T47D (cell line): ENCODE data around the gene SCYL1.

Source experiments
- DNase-seq, 2 experiments: peaks; one replicate each; pipeline versions ENCODE4 v3.0.0 to v3.0.0-alpha.2; 2011 to 2012; ENCODE audit warnings: low read depth in 1 of 2, low spot score in 1 of 2
- JUND ChIP-seq: IDR thresholded peaks from 2 replicates; pipeline ENCODE4 v1.6.1; 2012; ENCODE audit warnings: low read depth
- in situ Hi-C: cut with HindIII; loops from 2 replicates; pipeline ENCODE4 v1.10.0; 2016; ENCODE audit warnings: low sequenced_read_pairs, low pct_unique_long_range_greater_than_20kb

Gene SCYL1

DNA sequence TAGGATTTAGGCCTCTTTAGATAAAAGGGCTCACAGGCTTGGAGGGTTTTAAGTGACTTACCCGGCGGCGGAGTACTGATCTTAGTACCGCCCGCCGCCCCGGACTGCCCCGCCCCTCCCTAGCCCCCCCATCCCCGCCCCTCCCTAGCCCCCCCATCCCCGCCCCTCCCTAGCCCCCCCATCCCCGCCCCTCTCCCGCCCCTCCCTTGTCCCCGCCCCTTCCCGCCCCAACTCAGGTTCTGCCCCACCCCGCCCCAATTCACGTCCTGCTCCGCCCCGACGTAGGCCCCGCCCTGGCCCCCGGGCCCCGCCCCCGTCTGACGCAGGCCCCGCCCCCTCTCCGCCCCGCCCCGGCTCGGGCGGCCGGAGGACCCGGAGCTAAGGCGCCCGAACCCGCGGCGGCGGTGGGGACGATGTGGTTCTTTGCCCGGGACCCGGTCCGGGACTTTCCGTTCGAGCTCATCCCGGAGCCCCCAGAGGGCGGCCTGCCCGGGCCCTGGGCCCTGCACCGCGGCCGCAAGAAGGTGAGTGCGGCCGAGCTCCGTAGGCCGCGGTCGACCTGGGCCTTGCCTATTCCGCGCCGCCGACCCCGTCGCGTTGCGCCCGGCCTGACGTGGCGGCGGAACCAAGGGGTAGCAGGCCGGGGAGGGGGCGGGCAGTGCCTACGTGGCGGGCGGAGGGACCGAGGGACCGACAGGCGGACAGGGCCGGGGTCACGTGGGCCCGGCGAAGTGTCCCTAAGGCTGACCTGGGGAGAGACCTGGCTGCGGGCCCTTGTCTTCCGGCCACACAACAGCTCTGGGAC is at the start of gene SCYL1:
Gene SCYL1 (plus strand): TSS at position 343 of the 805 bp plus-strand sequence. CDS start 71 bp downstream, at position 414.
- DNase-seq = peak; percentile 83 to 90
- no peak for TF ChIP-seq JUND
- in situ Hi-C loops = no loop called here

- in situ Hi-C loops = no loop called here
- no peak for TF ChIP-seq JUND
- no peak for DNase-seq
These were observed 48.2 kb upstream of the SCYL1 start for GRCh38 chr11:65476632-65477148.

GRCh38 chr11:65477149-65477965 is 47.5 kb upstream of the SCYL1 start:
- peak; percentile 75; the same call in 1 of the 2 replicates for TF ChIP-seq JUND
- in situ Hi-C loops = no loop called here
- peak; percentile 98 to 99 for DNase-seq

GRCh38 chr11:65478388-65479183 is 46.3 kb upstream of the SCYL1 start:
- no peak for TF ChIP-seq JUND
- no peak for DNase-seq
- in situ Hi-C loops = no loop called here

DNA sequence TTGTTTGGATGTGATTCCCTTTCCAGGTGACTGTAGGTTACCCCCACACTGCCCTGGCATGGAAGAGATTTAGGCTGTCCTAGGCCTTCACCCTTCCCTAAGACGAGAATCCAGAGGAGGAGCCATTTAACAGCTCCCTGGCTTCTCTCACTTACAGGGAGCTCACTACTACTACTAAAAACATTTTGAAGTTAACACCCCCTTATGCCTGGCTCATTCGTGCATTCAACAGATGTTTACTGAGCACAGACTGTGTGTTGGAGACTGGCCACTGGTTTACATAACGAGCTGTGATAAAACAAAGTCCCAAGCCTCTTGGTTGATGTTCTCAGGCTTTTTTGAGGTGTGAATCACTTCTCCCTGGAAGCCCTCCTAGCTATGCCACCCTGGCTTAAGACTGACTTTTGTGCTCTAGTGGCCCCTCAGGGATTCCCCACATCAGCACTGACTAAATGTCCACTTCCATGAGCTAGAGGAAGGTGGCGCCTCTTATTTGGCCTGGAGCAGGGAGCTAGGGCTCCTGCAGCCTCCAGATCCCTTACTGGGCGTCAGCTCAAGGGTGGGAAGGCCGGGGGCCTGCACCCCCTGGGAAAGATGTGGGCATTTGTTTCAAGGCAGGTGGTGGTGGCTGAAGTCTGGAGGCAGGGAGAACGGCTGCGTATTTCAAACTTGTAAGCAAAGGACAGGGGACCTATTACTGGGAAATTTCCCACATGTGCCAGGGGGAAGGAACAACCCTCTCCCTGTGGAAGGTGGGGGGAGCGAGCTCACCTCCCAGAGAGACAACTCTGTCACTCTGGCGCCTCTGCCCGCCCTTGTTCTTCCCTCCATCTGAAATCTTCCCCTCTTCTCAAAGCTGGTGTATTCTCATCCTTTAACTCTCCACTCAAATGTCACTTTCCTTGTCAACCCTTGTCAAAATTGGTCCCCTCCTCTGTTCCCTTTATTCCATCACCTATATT is 45.4 kb upstream of the SCYL1 start:
- peak in 1 of 2 experiments; percentile 84 for DNase-seq
- in situ Hi-C loops = no loop called here
- TF ChIP-seq JUND = no peak

GRCh38 chr11:65482306-65482850 is 42.5 kb upstream of the SCYL1 start:
- DNase-seq = no peak
- in situ Hi-C loops = no loop called here
- TF ChIP-seq JUND = no peak

DNA sequence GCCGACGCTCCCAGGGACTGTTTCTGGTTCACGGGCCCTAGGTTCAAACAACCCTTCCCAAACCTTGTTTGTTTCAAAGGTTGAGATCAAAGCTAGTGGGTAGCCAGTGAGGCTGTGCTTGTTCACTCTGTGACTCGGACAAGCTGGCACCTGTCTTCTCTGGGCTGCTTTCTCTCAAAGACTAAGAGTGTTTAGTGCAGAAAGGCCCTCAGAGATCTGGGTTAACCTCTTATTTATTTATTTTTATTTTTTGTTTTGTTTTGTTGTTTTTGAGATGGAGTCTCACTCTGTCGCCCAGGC is 39.0 kb upstream of the SCYL1 start:
- TF ChIP-seq JUND = no peak
- DNase-seq = no peak
- in situ Hi-C loops = no loop called here

DNA sequence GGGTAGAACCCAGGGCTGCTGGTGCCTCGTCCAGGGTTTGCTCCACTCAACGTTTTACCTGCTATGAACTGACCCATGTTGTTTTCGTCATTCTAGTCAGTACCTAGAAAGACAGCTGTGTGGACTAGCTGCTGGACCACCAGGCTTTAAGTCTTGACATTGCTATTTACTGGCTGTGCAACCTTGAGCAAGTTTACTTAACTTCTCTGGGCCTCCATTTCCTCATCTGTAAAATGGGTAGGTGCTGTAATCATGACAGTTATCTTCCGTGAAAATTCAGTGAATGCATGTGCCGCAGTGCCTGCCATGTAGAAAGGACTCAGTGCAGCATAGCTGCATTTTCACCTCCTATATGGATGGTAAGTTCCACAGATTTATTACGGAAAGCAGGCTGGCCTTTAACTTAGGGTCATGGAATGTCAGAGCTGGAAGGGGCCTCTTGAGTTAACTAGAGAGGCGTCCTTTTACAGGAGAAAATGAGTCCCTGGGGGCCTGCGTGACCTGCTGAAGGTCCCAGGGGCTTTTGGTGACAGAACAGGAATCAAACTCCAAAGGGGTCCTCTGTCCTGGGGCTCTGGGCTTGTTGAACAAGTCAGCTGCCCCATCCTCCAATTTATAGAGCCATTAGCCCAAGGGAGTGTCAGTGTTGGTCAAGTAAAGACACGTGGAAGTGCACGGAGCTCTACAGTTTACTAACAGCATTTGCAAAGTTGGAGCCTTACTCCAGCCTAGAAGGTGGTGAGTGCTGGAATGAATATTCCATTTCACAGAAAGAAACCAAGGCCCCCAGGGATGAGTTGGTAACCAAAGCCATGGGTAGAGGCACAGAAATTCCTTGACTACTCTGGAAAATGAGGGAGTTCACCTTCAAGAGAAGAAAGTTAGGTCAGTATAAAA is 38.1 kb upstream of the SCYL1 start:
- no peak for TF ChIP-seq JUND
- in situ Hi-C loops = no loop called here
- DNase-seq = no peak

GRCh38 chr11:65487467-65488272 is 37.2 kb upstream of the SCYL1 start:
- DNase-seq = peak; percentile 96 to 100
- no peak; the same call in 1 of the 2 replicates for TF ChIP-seq JUND

More at GRCh38 chr11:65487467-65488272, 37.2 kb upstream of the SCYL1 start:
- in situ Hi-C loops = no loop called here
